GM19463 (cell line): ENCODE measurements around the gene JPT2.

Source experiments
- ATAC-seq: cut with Tn5 transposase; IDR thresholded peaks from one replicate; pipeline ENCODE4 v1.9.1; 2021; ENCODE audit warnings: mild to moderate bottlenecking, moderate library complexity; ENCODE audit not compliant: unreplicated experiment

The JPT2 gene

DNA sequence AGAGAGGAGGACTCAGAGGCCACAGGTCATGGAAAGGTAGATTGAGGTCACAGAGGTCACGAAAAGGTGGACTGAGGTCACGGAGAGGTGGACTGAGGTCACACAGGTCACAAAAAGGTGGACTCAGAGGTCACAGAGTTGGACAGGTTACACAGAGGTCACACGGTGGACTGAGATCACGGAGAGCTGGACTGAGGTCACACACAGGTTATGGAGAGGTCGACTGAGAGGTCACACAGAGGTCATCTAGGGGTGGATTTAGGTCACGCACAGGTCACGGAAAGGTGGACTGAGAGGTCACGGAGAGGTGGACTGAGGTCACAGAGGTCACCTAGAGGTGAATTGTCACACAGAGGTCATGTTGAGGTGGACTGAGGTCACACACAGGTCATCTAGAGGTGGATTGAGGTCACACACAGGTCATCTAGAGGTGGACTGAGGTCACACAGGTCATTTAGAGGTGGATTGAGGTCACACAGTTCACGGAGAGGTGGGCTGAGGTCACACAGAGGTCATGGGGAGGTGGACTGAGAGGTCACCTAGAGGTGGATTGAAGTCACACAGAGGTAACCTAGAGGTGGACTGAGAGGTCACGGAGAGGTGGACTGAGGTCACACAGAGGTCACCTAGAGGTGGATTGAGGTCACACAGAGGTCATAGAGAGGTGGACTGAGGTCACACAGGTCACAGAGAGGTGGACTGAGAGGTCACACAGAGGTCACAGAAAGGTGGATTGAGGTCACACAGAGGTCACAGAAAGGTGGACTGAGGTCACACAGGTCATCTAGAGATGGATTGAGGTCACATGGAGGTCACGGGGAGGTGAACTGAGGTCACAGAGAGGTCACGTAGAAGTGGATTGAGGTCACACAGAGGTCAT, 26.7 kb upstream of the JPT2 start:
- no peak for ATAC-seq

DNA sequence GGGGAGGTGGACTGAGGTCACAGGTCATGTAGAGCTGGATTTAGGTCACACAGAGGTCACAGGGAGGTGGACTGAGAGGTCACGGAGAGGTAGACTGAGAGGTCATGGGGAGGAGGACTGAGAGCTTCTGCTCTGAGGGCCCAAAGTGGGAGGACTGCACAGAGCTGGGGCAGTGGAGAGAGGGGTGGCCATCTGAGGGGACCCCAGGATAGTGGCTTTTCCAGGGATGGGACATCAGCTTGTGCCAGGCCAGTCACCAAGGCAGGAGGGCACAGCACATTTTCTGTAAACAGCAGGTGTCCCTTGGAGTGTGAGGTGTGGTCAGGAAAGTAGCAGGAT, 26.1 kb upstream of the JPT2 start:
- ATAC-seq, result no peak

DNA sequence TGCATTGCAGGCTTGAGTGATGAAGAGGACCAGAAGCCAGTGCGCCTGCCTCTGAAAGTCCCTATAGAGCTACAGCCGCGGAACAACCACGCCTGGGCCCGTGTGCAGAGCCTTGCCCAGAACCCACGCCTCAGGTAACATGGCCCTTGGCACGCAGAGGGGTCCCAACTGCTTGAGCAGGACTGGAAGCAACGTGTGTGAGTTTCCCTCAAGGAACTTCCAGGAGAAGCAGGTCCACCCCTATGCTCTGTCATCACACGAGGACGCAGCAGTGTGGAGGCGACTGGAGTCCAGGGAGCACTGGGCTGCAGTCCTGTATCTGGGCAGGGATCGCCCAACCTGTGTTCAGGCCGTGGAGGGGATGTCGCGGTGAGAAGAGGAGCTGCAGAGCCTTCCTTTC, 25.1 kb upstream of the JPT2 start:
- ATAC-seq, result no peak

- no peak for ATAC-seq
These were observed 23.4 kb upstream of the JPT2 start for GRCh38 chr16:1654505-1655268.

DNA sequence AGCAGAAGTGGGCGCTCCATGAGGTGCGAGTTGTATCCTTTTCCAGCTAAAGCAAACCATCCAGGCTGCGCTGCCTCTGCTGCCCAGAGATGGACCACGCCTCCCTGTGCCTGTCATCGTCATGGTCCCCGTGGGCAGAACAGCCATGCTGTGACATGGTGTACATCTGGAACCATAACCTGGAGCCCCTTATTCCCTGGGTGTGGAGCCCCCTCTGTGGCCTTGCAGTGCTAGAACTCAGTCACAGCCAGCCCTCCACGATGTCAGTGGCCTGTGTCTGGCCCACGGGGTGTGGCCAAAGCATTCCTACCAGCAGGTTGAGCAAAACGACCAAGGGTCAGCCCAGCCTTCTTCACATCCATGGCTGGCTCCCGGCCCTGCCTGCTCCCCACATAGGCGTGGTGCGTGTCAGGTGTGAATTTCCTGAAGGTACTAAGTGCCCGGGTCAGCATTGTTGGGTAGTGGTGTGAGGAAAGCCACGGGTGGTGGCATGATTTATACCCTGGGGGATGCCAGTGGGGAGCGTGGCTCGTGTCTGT, 22.7 kb upstream of the JPT2 start:
- no peak for ATAC-seq

GRCh38 chr16:1655909-1656807, 21.9 kb upstream of the JPT2 start:
- ATAC-seq, result no peak

DNA sequence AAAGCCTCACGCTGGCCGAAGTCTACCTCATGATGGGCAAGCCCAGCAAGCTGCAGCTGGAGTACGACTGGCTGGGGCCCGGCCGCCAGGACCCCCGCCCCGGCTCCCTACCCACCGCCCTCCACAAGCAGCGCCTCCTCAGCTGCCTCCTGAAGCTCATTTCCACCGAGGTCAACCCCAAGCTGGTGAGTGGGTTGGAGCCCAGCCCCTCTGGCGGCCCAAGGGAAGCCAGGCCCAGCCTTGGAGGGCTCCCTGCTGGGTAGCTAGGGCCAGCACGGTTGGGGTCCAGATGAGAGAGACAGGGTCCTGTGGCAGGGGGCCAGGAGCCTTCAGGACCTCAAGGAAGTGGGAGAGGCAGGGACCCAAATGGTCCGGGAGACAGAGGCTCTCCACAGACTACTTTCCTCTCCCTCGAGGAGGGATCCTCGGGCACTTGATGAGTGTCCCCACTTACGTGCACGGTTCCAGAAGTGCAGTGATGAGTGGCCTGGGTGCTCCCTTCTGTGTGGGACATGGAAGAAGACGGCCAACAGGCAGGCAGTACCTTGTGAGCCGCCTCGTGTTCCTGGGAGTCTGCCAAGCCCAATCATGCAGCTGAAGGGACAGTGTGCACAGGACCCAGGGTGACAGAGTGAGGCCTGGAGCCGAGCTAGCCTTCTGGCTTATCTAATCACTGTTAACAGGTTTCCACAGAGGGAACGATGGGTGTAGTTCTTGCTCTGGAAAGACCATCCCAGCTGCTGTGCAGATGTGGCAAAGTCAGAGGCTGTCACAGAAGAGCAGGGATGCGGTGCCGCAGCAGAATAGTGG, 21.1 kb upstream of the JPT2 start:
- ATAC-seq, result no peak

DNA sequence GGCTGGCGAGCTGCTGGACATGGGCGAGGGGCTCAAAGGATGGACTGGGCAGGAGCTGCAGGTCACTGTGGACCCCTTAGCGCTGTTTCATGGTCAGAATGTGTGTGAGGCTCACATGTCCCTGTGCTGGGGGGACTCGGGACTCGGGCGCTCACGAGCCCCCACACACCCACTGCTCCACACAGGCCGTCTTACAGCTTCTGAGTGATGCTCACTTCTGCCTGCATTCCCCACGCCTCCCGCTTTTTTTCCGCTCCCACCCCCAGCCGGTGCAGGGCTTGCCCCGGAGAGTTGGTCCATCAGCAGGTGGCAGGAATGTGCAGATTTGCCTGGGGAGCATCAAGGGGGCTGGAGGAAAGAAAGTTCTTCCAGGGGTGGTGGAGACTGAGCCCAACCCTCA, 20.2 kb upstream of the JPT2 start:
- ATAC-seq, result no peak

- no peak for ATAC-seq
These were observed 19.0 kb upstream of the JPT2 start for GRCh38 chr16:1659031-1659430.

DNA sequence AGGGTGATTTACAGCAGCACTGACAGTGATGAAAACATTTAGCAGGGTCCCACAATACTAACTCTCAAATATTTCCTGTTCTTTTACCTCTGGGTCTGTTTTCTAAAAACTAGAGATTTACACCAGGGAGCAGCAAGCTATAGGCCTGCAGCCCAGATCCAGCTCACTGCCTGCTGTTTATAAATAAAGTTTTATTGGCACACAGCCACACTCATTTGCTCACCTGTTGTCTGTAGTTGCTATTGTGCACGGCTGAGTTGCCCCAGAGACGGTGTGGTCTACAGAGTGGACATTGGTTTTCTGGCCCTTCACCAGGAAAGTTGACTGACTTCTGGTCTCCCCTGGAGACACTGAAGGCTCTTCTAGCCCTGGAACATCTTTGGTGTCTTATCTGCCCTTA, 16.3 kb upstream of the JPT2 start:
- no peak for ATAC-seq

- ATAC-seq, result no peak
These were observed 15.5 kb upstream of the JPT2 start for GRCh38 chr16:1662543-1662942.

- no peak for ATAC-seq
These were observed 12.2 kb upstream of the JPT2 start for GRCh38 chr16:1665829-1666228.

- no peak for ATAC-seq
These were observed 11.8 kb upstream of the JPT2 start for GRCh38 chr16:1666316-1666715.

DNA sequence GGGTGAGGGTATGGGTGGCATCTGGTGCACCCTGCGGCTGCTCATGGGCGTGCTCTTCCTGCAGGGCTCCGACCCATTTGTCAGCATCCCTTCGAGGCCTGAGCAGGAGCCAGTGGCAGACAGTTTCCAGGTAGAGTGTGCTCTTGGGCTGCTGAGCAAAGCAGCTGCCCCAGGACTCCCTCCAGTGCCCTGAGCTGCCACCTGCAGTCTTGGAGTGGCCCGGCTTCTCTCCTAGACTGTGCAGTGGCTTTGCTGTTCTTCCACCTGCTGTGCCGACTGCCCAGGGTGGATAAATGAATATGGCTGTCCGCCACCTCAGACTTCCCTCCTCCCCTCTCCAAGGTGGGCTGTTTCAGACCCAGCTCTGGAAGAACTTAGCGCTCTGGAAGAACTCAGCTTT, 10.8 kb upstream of the JPT2 start:
- no peak for ATAC-seq

DNA sequence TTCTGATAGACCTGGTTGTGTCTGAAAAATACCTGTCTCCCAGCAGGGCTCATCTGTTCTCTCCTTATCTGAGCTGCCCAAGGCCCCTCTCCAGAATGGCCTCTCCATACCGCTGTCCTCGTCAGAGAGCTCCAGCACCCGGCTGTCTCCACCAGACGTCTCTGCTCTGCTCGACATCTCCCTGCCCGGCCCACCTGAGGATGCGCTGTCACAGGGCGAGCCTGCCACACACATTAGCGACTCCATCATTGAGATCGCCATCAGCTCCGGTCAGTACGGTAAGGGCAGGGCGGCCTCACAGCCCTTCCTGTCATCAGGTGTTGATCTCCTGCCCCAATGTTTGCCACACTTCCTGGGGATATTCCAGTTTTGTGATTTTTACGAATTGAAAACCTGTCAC, 10.2 kb upstream of the JPT2 start:
- ATAC-seq, result no peak

- no peak for ATAC-seq
These were observed 9.3 kb upstream of the JPT2 start for GRCh38 chr16:1668612-1669319.

DNA sequence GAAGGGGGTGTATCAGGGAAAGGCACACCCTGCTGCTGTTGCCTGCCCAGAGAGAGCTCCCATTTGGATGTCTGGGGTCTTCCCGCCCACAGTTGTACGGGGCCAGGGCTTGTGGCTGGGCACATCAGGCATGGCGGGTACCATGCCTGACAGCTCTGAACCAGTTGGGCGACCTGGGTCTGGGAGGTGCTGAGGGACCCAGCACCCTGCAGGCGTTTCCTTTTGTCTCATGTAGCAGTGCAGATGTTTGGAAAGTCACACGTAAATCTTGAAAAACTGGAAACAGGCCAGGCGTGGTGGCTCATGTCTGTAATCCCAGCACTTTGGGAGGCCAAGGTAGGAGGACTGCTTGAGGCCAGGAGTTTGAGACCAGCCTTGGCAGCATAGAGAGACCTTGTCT, 8.4 kb upstream of the JPT2 start:
- ATAC-seq, result no peak

DNA sequence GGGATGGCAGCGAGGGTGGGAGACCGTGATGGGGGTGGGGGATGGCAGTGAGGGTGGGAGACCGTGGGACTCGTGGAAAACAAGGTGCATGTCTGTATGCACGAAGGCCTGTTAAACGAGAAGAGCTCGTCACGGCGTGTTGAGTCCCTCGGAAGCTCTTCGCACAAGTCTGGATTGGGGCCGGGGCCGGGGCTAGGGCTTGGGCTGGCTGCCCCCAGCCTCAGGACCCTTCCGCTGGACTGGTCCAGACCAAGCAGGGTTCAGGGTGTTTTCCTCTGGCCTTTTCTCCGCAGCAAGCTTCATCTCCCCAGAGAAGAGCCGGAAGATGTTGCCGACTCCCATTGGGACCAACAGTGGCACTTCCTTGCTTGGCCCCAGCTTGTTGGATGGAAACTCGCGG, 7.7 kb upstream of the JPT2 start:
- ATAC-seq, result no peak

DNA sequence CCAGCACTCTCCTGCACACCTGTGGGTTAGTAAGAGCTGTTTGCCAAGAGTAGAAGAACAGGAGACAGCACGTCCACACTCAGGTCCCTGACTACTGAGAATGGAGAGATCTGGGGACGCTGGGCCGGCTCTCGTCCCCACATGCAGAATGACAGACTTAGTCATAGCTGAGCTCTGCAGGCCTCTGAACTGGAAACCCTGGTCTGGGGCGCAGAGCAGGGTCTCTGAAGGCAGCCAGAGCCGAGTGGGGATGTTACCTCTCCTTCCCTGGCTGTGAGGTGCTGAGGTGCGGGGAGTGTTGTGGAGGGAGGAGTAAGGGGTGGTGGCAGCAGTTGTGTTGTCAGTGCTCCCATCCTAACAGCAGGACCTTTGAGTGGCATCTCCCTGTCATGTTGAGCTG, 7.2 kb upstream of the JPT2 start:
- no peak for ATAC-seq
